Erythroblast (primary cell): Measurements from ENCODE around the gene CBLN1.

Source experiments
- GATA1 ChIP-seq: IDR thresholded peaks from 2 replicates; pipeline ENCODE4 v1.6.1; 2011; ENCODE audit warnings: low read depth, mild to moderate bottlenecking, control low read depth, low read length, moderate library complexity
- POLR2A ChIP-seq: IDR thresholded peaks from 2 replicates; pipeline ENCODE4 v1.6.1; 2011; ENCODE audit warnings: mild to moderate bottlenecking, low read length

GRCh38 chr16:49268667-49269066, 13.0 kb downstream of the CBLN1 start:
- TF ChIP-seq POLR2A (no peak), GATA1 (no peak)
